Measurements from ENCODE around the gene CHD9. TPM values are rescaled to one million over a fixed set of nuclear protein-coding genes. Genes with fewer than 3 reads are reported as not detected.

Gene CHD9
- total RNA-seq, 1 donor from 2014 or later: 77.4 TPM

- no peak overlapping the region for H3K4me3 ChIP-seq (ENCODE audit: insufficient read depth, low read depth, low read length)
- H3K27ac ChIP-seq (ENCODE audit: low read depth, low read length): no peak overlapping the region
- DNase-seq (ENCODE audit: low read depth): no peak
- peaks cover 38% of the 10 kb centered on the region for H4K20me1 ChIP-seq (ENCODE audit: insufficient read depth, low read length)
- no peak for FAIRE-seq
- Mint-ChIP-seq H3K27ac (ENCODE audit: unreplicated experiment) (no peak overlapping the region), H3K4me1 (ENCODE audit: low read depth, unreplicated experiment) (peaks cover 24% of the 10 kb centered on the region), H3K9me3 (ENCODE audit: unreplicated experiment) (no peaks in the 10 kb centered on the region), H3K4me3 (ENCODE audit: unreplicated experiment) (peak overlapping the region; percentile 23), H3K27me3 (ENCODE audit: low read depth, unreplicated experiment) (no peaks in the 10 kb centered on the region), H3K36me3 (ENCODE audit: low read depth, unreplicated experiment) (peaks cover 5% of the 10 kb centered on the region)
- no peak overlapping the region for H3K9ac ChIP-seq (ENCODE audit: low read length)
- no peak overlapping the region for H2AFZ ChIP-seq (ENCODE audit: low read depth, low read length)
- H3K27me3 ChIP-seq (ENCODE audit: insufficient read depth, low read length): no peaks in the 10 kb centered on the region
- H3K36me3 ChIP-seq (ENCODE audit: insufficient read depth, low read length): peaks cover 4% of the 10 kb centered on the region
- peaks cover 84% of the 10 kb centered on the region for H3K79me2 ChIP-seq (ENCODE audit: insufficient read depth, low read length)
- no peaks in the 10 kb centered on the region for H3K4me1 ChIP-seq (ENCODE audit: insufficient read depth, low read length)
- TF ChIP-seq CTCF (IDR thresholded peaks at IDR 0.05; ENCODE audit: insufficient read depth, low read depth, low read length) (no peak), EZH2 (IDR thresholded peaks at IDR 0.05; ENCODE audit: insufficient read depth, low read length) (no peak)
- H3K4me2 ChIP-seq (ENCODE audit: low read length): no peak overlapping the region
- H3K9me3 ChIP-seq (ENCODE audit: insufficient read depth, low read depth, low read length): no peaks in the 10 kb centered on the region
These were observed 80.5 kb downstream of the CHD9 start for GRCh38 chr16:53135329-53135728.

GRCh38 chr16:53142823-53143568 is 88.2 kb downstream of the CHD9 start:
- Histone ChIP-seq H3K27ac (ENCODE audit: low read depth, low read length) (no peak overlapping the region), H2AFZ (ENCODE audit: low read depth, low read length) (no peak overlapping the region), H3K4me2 (ENCODE audit: low read length) (no peak overlapping the region), H3K9ac (ENCODE audit: low read length) (no peak overlapping the region), H4K20me1 (ENCODE audit: insufficient read depth, low read length) (peaks cover 25% of the 10 kb centered on the region), H3K79me2 (ENCODE audit: insufficient read depth, low read length) (peaks cover 77% of the 10 kb centered on the region), H3K4me1 (ENCODE audit: insufficient read depth, low read length) (no peaks in the 10 kb centered on the region), H3K9me3 (ENCODE audit: insufficient read depth, low read depth, low read length) (no peaks in the 10 kb centered on the region), H3K27me3 (ENCODE audit: insufficient read depth, low read length) (no peaks in the 10 kb centered on the region), H3K4me3 (ENCODE audit: insufficient read depth, low read depth, low read length) (no peak overlapping the region), H3K36me3 (ENCODE audit: insufficient read depth, low read length) (no peaks in the 10 kb centered on the region)
- Mint-ChIP-seq H3K9me3 (ENCODE audit: unreplicated experiment) (no peaks in the 10 kb centered on the region), H3K4me1 (ENCODE audit: low read depth, unreplicated experiment) (peaks cover 12% of the 10 kb centered on the region), H3K4me3 (ENCODE audit: unreplicated experiment) (no peak overlapping the region), H3K27ac (ENCODE audit: unreplicated experiment) (peak overlapping the region; percentile 75), H3K36me3 (ENCODE audit: low read depth, unreplicated experiment) (peaks cover 3% of the 10 kb centered on the region), H3K27me3 (ENCODE audit: low read depth, unreplicated experiment) (no peaks in the 10 kb centered on the region)
- no peak for DNase-seq (ENCODE audit: low read depth)
- no peak for FAIRE-seq
- TF ChIP-seq CTCF (IDR thresholded peaks at IDR 0.05; ENCODE audit: insufficient read depth, low read depth, low read length): no peak

- H3K27ac Mint-ChIP-seq (ENCODE audit: unreplicated experiment): no peak overlapping the region
- Histone ChIP-seq H3K4me3 (ENCODE audit: insufficient read depth, low read depth, low read length) (no peak overlapping the region), H3K79me2 (ENCODE audit: insufficient read depth, low read length) (peaks cover 81% of the 10 kb centered on the region), H4K20me1 (ENCODE audit: insufficient read depth, low read length) (peaks cover 45% of the 10 kb centered on the region), H3K9ac (ENCODE audit: low read length) (no peak overlapping the region), H3K9me3 (ENCODE audit: insufficient read depth, low read depth, low read length) (no peaks in the 10 kb centered on the region), H2AFZ (ENCODE audit: low read depth, low read length) (no peak overlapping the region), H3K36me3 (ENCODE audit: insufficient read depth, low read length) (no peaks in the 10 kb centered on the region), H3K27me3 (ENCODE audit: insufficient read depth, low read length) (no peaks in the 10 kb centered on the region), H3K4me2 (ENCODE audit: low read length) (no peak overlapping the region), H3K4me1 (ENCODE audit: insufficient read depth, low read length) (no peaks in the 10 kb centered on the region), H3K27ac (ENCODE audit: low read depth, low read length) (no peak overlapping the region)
- peaks cover 3% of the 10 kb centered on the region for H3K4me1 Mint-ChIP-seq (ENCODE audit: low read depth, unreplicated experiment)
- H3K36me3 Mint-ChIP-seq (ENCODE audit: low read depth, unreplicated experiment): peaks cover 3% of the 10 kb centered on the region
- TF ChIP-seq CTCF (IDR thresholded peaks at IDR 0.05; ENCODE audit: insufficient read depth, low read depth, low read length): no peak
- no peak for TF ChIP-seq EZH2 (IDR thresholded peaks at IDR 0.05; ENCODE audit: insufficient read depth, low read length)
- no peak overlapping the region for H3K4me3 Mint-ChIP-seq (ENCODE audit: unreplicated experiment)
- H3K27me3 Mint-ChIP-seq (ENCODE audit: low read depth, unreplicated experiment): no peaks in the 10 kb centered on the region
- DNase-seq (ENCODE audit: low read depth): no peak
- H3K9me3 Mint-ChIP-seq (ENCODE audit: unreplicated experiment): no peaks in the 10 kb centered on the region
- FAIRE-seq: no peak
These were observed 92.8 kb downstream of the CHD9 start for GRCh38 chr16:53147500-53148065.

Data from astrocyte (in vitro differentiated cells and primary cell).